ENCODE data around the gene CABP2. TPM values are rescaled to one million over a fixed set of nuclear protein-coding genes. Genes with fewer than 3 reads are reported as not detected.
"Not testable (repeated sequence)": the region's sequence is repeated elsewhere in the genome, so short reads cannot be mapped to it uniquely, and the experiment has no call there.

CABP2 gene
- total RNA-seq, 2 donors from 2014 or later, result not detected

GRCh38 chr11:67477344-67478050, 45.7 kb downstream of the CABP2 start:
- H3K27ac Mint-ChIP-seq; DNase-seq (ENCODE audit: low spot score); H3K27me3 Mint-ChIP-seq; H3K9me3 Mint-ChIP-seq; H3K4me3 Mint-ChIP-seq; ATAC-seq; H3K4me1 Mint-ChIP-seq (ENCODE audit: low read depth in 2 of 2); H3K36me3 Mint-ChIP-seq: not testable (repeated sequence)

GRCh38 chr11:67476692-67477091, 46.6 kb downstream of the CABP2 start:
- not testable (repeated sequence) for ATAC-seq; H3K27ac Mint-ChIP-seq; H3K9me3 Mint-ChIP-seq; H3K4me1 Mint-ChIP-seq (ENCODE audit: low read depth in 2 of 2); H3K36me3 Mint-ChIP-seq; H3K27me3 Mint-ChIP-seq; H3K4me3 Mint-ChIP-seq; DNase-seq (ENCODE audit: low spot score)

DNA sequence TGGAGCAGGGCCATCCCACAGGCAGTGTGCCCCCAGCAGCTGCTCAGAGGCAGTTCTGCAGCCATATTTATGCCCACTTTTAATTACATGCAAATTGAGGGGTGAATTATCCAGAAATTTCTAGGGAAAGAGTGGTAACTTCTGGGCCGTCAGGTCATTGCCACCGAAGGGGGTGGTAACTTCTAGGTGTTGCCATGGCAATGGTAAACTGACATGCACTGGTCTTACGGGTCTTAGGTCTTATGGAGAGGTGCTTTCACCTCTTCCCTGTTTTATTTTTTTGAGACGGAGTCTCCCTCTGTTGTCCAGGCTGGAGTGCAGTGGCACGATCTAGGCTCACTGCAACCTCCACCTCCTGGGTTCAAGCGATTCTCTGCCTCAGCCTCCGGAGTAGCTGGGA, 50.4 kb downstream of the CABP2 start:
- Mint-ChIP-seq H3K4me3 (no peak overlapping the region), H3K4me1 (ENCODE audit: low read depth in 2 of 2) (peaks cover 4 to 6% of the 10 kb centered on the region in 2 donors), H3K27me3 (no peaks in the 10 kb centered on the region), H3K9me3 (no peaks in the 10 kb centered on the region), H3K27ac (no peak overlapping the region), H3K36me3 (no peaks in the 10 kb centered on the region)
- ATAC-seq (no peak), DNase-seq (ENCODE audit: low spot score) (no peak)

DNA sequence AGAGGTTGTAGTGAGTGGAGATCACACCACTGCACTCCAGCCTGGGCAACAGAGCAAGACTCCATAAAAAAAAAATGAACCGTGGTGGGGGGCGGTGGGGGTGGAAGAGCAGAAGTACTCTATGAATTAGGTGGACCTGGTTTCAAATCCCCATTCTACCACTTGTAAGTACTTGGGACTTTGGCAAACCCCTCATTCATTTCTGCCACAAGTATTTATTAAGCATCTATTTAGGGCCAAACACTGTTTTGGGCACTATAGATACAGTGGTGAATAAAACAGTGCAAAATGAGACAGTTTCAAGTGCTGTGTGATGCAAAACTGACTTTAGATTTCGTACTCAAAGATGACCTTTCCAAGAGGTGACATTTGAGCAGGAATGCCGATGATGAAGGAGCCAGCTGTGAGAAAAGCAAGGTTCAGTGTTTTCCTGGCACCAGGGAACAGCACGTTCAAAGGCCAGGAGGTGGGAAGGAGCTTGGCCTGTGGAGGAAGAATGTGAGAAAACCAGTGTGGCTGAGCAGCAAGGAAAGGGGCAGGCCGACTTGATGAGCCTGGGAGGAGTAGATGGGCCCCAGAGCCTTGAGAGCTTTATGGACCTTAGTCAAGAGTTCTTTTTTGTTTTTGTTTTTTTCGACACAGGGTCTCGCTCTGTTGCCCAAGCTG, 52.8 kb downstream of the CABP2 start:
- ATAC-seq, result no peak
- DNase-seq (ENCODE audit: low spot score), result no peak
- Mint-ChIP-seq H3K27me3 (no peaks in the 10 kb centered on the region), H3K36me3 (no peaks in the 10 kb centered on the region), H3K4me3 (no peak overlapping the region), H3K9me3 (no peaks in the 10 kb centered on the region), H3K27ac (no peak overlapping the region), H3K4me1 (ENCODE audit: low read depth in 2 of 2) (peaks cover 10 to 12% of the 10 kb centered on the region in 2 donors)

DNA sequence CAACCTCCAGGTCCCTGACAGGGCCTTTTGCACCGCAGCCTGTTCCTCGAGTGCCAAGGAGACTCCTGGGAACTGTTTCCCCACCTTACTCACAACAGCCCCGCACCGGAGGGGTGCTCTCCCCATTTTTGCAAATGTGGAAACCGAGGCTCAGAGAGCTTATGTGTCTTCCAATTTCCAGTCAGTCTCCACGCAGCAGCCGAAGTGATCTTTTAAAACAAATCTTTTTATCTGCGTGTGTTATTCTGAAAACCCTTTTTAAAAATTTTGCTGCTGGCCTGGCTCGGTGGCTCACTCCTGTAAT, 53.8 kb downstream of the CABP2 start:
- H3K4me1 Mint-ChIP-seq (ENCODE audit: low read depth in 2 of 2), result peaks cover 12 to 14% of the 10 kb centered on the region in 2 donors
- H3K27me3 Mint-ChIP-seq, result no peaks in the 10 kb centered on the region
- H3K36me3 Mint-ChIP-seq, result no peaks in the 10 kb centered on the region
- H3K9me3 Mint-ChIP-seq, result no peaks in the 10 kb centered on the region
- no peak for ATAC-seq
- peak overlapping the region; percentile 87 for H3K4me3 Mint-ChIP-seq
- H3K27ac Mint-ChIP-seq, result no peak overlapping the region
- DNase-seq (ENCODE audit: low spot score), result no peak

Other genes starting within 250 kb of the CABP2 start
- 100 to 1,000 TPM; 182 to 231 TPM for gene ANKRD13D, start 234.1 kb downstream of the CABP2 start, total RNA-seq
- 10 to 100 TPM; 19.2 to 32.3 TPM for gene SSH3, start 219.9 kb downstream of the CABP2 start, total RNA-seq
- gene POLD4, start 169.9 kb downstream of the CABP2 start, total RNA-seq, result 10 to 100 TPM; 25.7 to 46.4 TPM
- gene CLCF1, start 149.8 kb downstream of the CABP2 start, total RNA-seq, result 1 to 10 TPM; 1.4 to 3.3 TPM
- 10 to 100 TPM; 25.9 to 47.8 TPM for gene RAD9A, start 131.5 kb downstream of the CABP2 start, total RNA-seq
- 100 to 1,000 TPM; 317 to 378 TPM for gene PPP1CA, start 121.6 kb downstream of the CABP2 start, total RNA-seq
- 10 to 100 TPM; 79.5 to 88.8 TPM for gene TBC1D10C, start 119.4 kb downstream of the CABP2 start, total RNA-seq
- 1 to 10 TPM; 2.3 to 4.9 TPM for gene CARNS1, start 107.8 kb downstream of the CABP2 start, total RNA-seq
- gene RPS6KB2, start 95.0 kb downstream of the CABP2 start, total RNA-seq, result 100 to 1,000 TPM in 1 of 2 donors, 10 to 100 TPM in 1; 95.8 to 112 TPM
- gene PTPRCAP, start 85.8 kb downstream of the CABP2 start, total RNA-seq, result 100 to 1,000 TPM; 198 to 266 TPM
- gene CORO1B, start 80.0 kb downstream of the CABP2 start, total RNA-seq, result 10 to 100 TPM; 24.1 to 29.0 TPM
- gene GPR152, start 70.7 kb downstream of the CABP2 start, total RNA-seq, result not detected
- gene CABP4, start 68.1 kb downstream of the CABP2 start, total RNA-seq, result 1 to 10 TPM; 1.4 to 2.2 TPM
- 10 to 100 TPM; 30.7 to 39.1 TPM for gene TMEM134, start 54.2 kb downstream of the CABP2 start, total RNA-seq
- 100 to 1,000 TPM; 120 to 140 TPM for gene AIP, start 40.4 kb downstream of the CABP2 start, total RNA-seq
- 100 to 1,000 TPM in 1 of 2 donors, 10 to 100 TPM in 1; 66.0 to 174 TPM for gene PITPNM1, start 18.1 kb downstream of the CABP2 start, total RNA-seq
- gene CDK2AP2, start 15.3 kb downstream of the CABP2 start, total RNA-seq, result 100 to 1,000 TPM in 1 of 2 donors, 10 to 100 TPM in 1; 92.6 to 103 TPM
- 100 to 1,000 TPM; 539 to 557 TPM for gene GSTP1, start 60.4 kb upstream of the CABP2 start, total RNA-seq
- gene NDUFV1, start 83.5 kb upstream of the CABP2 start, total RNA-seq, result 100 to 1,000 TPM; 246 to 381 TPM
- gene NUDT8, start 106.5 kb upstream of the CABP2 start, total RNA-seq, result 10 to 100 TPM in 1 of 2 donors, 1 to 10 TPM in 1; 9.9 to 11.5 TPM
- gene TBX10, start 116.3 kb upstream of the CABP2 start, total RNA-seq, result not detected
- gene ACY3, start 127.3 kb upstream of the CABP2 start, total RNA-seq, result not detected
- gene ALDH3B2, start 151.2 kb upstream of the CABP2 start, total RNA-seq, result not detected